NT2/D1 (cell line): ENCODE measurements around the gene TIMM21.

Experiments
- SUZ12 ChIP-seq: IDR thresholded peaks from 2 replicates; pipeline ENCODE4 v1.6.1; 2011; ENCODE audit not compliant: insufficient read length, insufficient read depth; ENCODE audit errors: extremely low read depth
- YY1 ChIP-seq: IDR thresholded peaks from 2 replicates; pipeline ENCODE4 v1.6.1; 2011; ENCODE audit not compliant: insufficient read length, insufficient read depth

DNA sequence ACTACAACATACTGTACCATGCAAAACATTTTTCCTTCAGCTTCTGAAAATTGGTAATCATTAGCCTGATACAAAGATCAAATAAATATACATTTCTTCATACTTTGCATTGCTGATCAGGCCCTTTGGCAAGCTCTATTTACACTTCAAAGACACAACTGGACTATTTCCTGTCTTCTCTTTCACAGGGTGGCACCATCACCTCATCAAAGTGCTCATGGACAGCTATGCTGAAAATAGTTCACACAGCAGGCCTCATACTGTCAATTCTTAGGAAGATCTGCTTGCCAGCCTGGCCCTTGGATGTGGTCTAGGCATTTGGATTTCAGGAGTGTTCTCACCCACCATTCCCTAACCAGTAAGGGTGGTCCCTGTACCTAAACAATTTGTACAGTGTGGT, 34.6 kb upstream of the TIMM21 start:
- TF ChIP-seq SUZ12 (no peak), YY1 (no peak)
